NCI-H1092 treated with DMSO at 0.1 percent for 48 hours (cell line): ENCODE results near the gene RHOH.
"Not testable (repeated sequence)": the region's sequence is repeated elsewhere in the genome, so short reads cannot be mapped to it uniquely, and the experiment has no call there.

Experiments used
- DNase-seq: peaks from one replicate; lab custom pipeline; 2025; lab: John Stamatoyannopoulos, UW

The RHOH gene

DNA sequence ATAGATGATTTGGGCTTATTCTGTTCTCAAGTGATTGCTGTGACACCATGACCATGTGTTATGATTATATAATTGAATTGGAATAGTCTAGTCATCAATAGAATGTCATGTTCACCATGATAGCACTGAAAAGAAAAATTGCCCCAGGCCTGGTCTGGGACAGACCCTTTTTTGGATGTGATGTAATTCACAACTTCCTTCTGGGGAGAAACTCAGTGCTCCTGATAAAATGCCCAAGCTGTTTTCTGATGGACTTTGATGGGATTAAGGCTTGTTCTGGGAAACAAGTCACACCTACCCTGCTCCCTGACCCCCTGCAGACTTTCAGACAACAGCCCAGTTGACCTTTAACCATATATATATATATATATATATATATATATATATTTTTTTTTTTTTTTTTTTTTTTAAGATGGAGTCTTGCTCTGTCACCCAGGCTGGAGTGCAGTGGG is 65.3 kb downstream of the RHOH start:
- no peak for DNase-seq

DNA sequence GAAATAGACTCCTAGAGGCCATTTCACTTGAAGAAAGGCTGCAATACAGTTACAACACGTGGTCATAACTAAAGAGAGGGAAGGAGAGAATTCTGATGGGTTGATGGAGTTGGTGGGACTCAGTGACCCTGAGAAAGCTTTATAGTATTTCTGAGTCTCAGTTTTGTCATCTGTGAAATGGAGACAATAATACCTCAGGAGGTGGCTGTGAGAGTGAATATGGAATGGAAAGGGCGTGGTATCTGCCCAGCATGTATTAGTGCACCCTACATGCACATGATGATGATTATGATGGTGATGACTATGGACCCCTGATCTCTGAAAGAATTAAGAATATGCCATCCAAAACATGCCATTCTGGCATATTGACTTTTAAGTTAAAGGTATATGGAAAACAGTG is 66.0 kb downstream of the RHOH start:
- DNase-seq: no peak

DNA sequence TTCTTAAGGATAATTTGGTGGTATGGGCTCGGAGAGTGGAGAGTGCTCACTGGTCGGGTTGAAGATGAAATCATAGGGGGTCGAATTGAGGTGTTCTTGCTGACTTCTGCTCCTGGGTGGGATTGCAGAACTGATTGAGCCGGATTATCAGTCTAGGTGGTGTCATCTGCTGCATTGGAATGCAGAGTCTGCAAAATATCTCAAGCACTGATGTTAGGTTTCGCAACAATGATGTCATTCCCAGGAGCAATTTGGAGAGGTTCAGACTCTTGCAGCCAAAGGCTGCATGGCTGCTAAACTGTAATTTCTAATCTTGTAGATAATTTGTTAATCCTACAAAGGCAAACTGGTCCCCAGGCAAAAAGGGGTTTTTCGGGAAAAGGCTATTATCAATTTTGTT is 67.7 kb downstream of the RHOH start:
- no peak for DNase-seq

DNA sequence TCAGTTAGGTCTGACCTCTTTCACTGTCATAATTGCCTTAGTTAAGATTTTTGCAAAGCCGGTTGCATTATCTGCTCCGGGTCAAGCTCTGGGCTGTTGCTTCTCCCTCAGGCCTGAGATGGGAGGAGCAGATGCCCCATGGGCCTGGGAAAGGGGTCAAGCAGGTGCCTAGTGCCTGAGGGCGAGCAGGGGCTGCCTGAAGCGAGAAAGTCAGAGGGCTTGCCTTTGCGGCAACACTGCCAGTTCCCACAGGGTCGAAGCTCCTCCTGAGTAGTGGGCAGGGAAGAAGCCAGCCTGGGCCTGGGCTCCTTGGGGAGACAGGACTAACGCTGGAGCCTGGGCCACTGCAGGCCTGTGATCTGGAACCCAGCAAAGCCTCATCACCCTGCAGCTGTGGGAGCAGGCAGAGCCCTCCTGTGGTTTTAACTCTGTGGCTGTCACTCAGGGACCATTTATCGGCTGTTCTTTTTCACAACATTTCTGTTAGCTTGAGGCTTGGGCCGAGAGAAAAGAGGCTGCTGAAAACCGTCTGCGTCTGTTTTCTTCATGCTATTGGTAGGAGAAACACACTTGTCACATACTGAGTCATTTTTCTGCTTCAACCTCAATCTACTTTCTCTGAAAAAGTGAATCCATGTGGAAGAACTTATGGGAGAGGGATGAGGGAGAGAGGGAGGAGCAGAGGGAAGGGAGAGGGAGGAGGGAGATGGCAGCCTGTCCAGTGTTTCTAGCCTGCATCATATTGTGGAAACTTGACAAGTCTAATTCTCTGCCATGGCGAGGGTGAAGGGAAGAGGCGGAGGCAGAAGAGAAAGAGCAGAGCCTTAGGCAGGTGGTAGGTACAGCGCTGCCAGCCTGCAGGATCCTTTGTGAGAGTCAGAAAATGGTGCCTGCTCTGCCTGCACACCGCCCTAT is 68.4 kb downstream of the RHOH start:
- DNase-seq: no peak

DNA sequence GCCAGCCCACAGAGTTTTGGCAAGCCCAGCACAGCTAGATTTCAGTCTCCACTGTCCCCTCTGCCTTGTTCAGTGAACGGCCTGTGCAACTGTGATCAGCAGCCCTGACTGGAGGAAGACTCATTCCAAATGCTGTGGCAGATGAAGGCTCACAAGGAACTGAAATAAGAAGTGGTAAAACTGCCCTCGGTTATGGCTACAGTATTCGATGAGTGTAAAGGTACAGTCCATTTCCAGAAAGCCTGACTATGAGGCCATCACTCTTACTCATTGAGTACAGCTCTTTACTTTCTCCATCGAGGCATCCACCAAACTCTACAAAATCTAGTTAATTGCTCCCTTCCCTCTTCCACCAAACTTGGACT is 69.1 kb downstream of the RHOH start:
- no peak for DNase-seq

DNA sequence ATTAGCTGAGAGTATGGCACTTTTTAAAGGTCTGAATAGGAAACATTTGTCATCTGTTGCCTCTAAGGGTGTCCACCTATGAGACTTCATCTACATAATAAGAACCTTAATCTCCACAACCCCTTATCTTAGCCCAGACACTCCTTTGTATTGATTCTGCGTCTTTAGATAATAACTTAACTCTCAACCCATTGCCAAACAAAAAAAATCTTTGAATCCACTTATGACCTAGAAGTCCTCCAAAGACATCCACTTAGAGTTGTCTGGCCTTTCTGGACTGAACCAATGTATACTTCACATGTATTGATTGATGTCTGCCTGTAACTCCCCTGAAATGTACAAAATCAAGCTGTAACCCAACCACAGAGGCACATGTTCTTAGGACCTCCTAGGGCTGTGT is 72.3 kb downstream of the RHOH start:
- no peak for DNase-seq

DNA sequence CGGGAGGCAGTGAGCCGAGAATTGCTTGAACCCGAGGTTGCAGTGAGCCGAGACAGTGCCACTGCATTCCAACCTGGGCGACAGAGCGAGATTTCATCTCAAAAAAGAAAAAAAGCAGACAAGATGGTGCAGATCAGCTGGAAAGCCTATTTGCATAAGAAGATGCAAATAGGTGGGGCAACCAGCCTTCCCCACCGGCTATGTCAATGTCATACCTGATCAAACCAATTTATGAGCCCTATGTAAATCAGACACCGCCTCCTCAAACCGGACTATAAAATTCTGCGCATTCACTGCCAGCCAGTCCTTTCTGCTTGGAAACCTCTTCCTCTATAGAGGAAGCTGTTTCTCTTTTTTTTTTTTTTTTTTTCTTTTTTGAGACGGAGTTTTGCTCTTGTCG is 73.8 kb downstream of the RHOH start:
- no peak for DNase-seq

DNA sequence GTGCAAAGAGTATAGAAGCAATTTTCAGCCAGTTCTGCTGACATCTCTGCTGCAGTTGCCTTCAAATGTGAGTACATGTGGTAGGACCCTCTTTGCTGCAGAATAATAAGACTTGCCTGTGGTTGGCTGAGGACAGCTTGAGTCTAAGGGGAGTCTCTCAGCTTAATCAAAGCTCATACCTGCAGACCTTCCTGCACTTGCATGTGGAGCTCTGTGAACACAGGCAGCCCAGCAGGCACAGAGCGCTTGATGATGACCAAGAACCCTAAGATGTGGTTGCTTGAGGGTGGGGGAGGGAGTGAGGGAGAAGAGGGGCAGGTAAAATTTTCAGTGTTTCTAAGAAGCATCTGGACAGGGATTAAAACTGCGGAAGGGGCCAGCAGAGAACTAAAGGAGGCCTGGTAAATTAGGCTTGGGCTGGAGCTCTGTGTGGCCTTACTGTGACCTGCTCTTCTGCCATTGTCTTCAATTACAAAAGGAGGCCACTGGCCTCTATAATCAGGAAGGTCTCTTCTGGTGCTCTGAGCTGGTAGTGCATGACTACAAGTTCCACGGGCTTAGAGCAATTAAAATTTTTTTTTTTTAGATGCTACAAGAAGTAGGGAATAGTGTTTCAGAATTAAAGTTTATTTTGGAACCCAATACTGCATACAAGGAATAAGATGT is 78.4 kb downstream of the RHOH start:
- no peak for DNase-seq

DNA sequence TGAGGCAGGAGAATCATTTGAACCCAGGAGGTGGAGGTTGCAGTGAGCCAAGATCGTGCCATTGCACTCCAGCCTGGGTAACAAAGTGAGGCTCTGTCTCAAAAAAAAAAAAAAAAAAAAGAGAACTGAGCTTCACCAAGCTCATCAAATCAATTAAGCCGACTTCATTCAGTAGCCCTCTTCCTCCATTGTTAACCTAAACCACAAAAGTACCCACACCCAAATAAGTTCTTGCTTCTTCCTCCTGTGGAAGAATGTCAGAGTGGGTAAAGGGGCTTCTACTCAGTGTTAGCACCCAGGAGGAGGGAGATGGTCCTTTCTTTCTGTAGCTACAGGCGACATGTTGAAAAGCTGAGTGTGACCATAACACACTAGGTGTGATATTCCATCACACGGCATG is 79.7 kb downstream of the RHOH start:
- no peak for DNase-seq

DNA sequence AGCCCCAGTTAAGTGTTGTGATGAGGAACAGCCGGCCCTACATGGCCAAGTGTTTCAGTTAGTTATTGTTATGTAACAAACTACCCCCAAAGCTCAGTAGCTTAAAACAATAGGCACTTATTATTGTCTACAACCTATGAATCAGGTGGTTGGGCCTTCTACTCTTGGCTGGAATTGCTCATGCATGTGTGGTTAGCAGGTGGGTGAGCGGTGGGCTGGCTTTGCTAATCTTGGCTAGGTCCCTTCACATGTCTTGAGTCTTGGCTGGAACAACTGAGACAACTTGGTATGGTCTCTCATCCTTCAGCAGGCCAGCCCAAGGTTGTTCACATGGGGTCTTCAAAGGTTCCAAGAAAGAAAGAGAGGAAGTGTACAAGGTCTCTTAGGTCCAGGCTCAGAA is 83.8 kb downstream of the RHOH start:
- DNase-seq: no peak

DNA sequence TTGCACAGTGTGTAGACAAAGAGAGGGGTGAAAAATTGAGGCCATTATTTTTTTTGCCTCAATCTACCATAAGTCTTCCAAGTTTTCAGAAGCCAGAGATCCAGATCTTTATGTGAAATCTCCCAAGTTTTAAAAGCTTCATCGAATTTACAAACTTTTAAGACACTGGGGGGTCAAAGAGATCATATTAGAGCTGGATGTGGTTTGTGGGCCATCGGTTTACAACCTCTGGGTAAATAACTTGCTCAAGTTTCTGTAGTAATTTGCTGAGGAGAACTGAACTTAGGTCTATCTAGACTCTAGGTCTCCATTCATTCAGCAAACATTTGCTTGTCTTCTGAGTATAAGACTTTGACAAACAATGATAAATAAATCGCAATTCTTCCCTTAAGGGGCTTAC is 84.3 kb downstream of the RHOH start:
- no peak for DNase-seq

DNA sequence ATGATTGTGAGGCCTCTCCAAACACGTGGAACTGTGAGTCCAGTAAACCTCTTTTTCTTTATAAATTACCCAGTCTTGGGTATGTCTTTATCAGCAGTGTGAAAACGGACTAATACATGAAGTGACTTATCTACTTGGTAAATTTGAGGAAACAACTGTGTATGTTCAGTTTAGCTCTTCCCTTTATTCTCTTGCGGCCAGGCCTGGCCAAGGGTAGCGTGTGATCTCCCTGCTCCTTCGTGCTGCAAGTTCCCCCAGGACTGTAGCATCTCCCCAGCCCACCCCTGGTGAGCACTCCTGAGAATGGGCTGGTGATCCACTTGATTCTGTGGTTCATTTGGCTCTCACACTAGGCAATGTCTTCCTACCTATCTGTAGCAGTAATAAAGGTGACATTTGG is 85.1 kb downstream of the RHOH start:
- DNase-seq: no peak

DNA sequence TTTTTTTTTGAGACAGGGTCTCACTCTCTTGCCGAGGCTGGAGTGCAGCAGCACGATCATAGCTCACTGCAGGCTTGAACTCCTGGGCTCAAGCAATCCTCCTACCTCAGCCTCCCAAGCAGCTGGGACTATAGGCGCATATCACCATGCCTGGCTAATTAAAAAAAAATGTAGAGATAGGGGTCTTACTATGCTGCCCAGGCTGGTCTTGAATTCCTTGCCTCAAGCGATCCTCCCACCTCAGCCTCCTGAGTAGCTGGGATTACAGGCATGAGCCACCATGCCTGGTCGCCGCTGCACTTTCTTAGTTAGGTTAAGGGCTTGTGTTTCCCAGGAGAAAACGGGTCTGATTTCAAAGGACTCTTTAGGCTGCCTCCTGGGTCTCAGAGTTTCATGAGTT is 86.0 kb downstream of the RHOH start:
- not testable (repeated sequence) for DNase-seq

DNA sequence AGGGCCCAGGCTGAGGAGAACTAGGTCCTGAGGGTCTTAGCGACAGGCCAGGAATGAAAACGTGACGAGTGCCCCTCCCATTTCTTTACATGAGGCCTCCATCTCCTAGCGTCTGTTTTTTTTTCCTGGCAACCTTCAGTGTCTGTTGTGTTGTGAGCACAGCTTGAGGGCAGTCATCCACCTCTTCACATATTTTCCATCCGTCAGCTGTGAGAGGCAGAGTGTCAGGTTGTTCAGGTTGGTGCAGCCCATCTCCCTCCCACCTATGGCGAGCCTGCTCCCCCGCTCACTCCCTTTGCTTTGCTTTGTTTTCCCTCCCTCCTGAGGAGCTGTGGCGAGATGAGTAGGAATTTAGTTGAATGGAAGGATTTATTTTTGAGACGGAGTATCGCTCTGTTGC is 86.6 kb downstream of the RHOH start:
- no peak for DNase-seq

DNA sequence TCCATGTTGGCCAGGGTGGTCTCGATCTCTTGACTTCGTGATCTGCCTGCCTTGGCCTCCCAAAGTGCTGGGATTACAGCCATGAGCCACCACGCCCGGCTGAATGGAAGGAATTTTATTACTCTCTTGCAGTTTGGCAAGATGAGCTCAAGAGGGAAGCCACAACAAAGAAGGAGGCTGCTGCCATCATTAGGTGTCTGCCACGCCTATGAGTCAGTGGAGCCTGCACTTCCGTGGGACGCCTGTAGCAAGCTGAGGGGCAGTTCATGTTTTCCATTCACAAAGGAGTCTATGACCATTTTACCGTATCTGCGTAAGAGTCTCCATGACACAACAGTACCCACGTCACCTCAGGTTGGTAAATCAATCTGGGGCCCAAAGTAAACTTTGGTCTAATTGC is 87.1 kb downstream of the RHOH start:
- no peak for DNase-seq

DNA sequence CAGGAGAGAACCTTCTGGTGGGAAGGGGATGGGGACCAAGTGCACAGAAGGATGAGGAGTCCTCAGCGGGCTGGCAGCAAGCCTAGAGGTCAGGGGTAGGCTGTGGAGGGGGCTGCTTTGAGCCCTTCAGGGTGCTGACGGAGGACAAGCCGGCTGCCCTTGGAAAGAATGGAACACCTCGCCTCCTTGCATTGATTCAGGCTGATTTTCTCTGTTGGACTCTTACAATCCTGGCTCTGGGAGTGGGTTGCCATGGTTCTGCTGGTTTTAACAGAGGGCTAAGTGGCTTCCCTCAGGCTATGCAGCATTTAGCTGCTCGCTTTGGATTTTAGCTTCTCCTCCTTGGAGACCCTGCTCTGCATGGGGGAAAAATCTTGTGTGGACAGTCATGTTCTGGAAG is 88.9 kb downstream of the RHOH start:
- DNase-seq: no peak

DNA sequence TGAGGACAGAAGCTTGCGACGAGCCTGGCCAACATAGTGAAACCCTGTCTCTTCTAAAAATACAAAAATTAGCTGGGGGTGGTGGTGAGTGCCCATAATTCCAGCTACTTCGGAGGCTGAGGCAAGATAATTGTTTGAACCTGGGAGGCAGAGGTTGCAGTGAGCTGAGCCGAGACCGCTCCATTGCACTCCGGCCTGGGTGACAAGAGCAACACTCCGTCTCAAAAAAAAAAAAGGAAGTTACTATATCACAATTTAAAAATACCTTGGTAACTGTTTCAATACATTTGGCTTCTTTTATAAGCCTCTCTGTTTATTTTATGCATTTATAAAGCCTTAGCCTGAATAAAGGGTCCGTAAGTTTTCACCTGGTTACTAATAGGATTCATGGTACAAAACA is 91.7 kb downstream of the RHOH start:
- DNase-seq: no peak

DNA sequence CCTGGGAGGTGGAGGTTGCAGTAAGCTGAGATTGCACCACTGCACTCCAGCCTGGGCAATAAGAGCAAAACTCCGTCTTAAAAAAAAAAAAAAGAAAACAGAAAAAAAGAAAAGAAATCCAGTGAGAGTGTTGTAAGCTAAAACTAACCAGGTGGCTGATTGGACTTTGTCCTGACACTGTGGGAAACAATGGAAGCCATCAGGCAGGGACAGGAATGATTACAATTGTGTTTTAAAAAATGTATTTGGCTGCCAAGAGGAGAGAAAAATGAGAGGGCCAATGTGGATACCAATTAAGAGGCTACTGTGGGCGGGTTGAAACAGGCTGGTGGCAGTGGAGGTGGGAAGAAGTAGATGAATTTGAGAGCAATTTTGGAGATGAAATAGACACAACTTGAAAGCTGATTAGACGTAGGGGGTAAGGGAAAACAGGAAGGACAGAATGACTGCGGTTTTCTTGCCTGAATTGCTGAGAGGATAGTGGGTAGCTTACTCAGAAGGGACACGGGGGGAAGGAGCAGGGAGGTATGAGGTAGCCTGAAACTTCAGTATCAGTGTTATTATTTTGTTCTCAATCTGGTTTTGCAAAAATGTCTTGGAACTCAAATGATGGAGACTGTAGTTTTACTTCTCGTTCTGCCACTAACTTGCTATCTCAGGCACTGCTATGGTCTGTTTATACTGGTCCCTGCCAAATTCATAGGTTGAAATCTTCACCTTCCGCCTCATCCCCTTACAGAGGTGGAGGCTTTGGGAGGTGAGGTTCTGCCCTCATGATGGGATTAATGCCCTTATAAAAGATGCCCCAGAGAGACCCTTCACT is 92.7 kb downstream of the RHOH start:
- no peak for DNase-seq

DNA sequence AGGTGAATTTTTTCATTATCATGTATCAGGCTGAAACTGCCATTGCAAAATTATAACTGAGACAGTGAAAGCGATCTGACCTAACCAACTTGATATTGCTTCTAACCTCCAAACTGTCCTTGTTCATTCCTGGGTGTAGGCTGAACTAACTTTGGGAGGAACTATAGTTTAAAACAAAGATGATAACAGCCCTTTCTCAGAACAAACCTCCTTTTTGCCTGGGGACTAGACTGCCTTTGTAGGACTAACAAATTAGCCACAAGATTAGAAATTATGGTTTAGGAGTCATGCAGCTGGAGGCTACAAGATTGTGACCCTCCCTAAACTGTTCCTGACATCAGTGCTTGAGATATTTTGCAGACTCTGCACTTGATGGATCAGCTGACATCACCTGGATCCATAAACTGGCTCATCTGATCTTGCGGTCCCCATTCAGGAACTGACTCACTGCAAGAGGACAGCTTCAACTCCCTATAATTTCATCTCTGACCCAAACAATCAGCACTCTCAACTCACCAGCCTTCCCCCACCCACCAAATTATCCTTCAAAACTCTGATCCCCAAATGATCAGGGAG is 93.9 kb downstream of the RHOH start:
- not testable (repeated sequence) for DNase-seq

DNA sequence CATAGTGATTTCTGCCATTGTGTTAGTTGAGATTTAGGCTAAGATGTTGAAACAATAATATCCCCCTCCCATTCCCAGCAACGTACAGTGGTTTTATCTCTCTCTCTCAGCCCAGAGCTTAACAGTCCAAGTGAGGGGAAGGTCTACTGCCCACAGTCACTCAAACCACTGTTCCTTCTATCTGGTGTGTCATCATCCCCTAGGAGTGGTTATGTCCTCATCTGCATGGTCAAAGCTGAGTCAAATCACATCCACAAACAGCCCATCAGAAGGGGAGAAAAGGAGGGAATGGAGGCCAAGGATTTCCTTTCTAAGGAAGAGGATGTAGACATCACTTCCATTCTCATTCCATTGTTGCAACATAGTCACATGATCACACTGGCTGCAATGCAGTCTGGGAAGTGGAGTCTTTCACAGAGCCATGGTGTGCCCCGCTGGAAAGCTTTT is 95.5 kb downstream of the RHOH start:
- no peak for DNase-seq

DNA sequence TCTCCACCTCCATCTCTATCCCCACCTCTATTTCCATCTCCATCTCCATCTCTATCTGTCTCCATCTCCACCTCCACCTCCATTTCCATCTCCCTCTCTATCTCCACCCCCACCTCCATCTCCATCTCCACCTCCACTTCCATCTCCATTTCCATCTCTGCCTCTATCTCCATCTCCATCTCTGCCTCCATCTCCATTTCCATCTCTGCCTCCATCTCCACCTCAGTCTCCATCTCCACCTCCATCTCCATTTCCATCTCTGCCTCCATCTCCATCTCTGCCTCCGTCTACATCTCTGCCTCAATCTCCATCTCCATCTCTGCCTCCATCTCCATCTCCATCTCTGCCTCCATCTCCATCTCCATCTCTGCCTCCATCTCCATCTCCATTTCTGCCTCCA is 97.5 kb downstream of the RHOH start:
- no peak for DNase-seq

DNA sequence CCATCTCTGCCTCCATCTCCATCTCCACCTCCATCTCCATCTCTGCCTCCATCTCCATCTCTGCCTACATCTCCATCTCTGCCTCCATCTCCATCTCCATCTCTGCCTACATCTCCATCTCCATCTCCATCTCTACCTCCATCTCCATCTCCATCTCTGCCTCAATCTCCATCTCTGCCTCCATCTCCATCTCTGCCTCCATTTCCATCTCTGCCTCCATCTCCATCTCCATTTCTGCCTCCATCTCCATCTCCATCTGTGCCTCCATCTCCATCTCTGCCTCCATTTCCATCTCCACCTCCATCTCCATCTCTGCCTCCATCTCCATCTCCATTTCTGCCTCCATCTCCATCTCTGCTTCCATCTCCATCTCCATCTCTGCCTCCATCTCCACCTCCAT is 98.2 kb downstream of the RHOH start:
- DNase-seq: not testable (repeated sequence)
